ENCODE results near the gene AP1G2.

- TF ChIP-seq POLR2A (IDR thresholded peaks at IDR 0.05) = no peak
- TF ChIP-seq, protein P1, sequence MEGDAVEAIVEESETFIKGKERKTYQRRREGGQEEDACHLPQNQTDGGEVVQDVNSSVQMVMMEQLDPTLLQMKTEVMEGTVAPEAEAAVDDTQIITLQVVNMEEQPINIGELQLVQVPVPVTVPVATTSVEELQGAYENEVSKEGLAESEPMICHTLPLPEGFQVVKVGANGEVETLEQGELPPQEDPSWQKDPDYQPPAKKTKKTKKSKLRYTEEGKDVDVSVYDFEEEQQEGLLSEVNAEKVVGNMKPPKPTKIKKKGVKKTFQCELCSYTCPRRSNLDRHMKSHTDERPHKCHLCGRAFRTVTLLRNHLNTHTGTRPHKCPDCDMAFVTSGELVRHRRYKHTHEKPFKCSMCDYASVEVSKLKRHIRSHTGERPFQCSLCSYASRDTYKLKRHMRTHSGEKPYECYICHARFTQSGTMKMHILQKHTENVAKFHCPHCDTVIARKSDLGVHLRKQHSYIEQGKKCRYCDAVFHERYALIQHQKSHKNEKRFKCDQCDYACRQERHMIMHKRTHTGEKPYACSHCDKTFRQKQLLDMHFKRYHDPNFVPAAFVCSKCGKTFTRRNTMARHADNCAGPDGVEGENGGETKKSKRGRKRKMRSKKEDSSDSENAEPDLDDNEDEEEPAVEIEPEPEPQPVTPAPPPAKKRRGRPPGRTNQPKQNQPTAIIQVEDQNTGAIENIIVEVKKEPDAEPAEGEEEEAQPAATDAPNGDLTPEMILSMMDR (IDR thresholded peaks at IDR 0.05) = no peak
Measured at GRCh38 chr14:23543403-23543802, 24.2 kb downstream of the AP1G2 start.

All from uterus (tissue), 2 donors.